Osteoblast (primary cell): ENCODE results near the gene DMD. TPM values are rescaled to one million over a fixed set of nuclear protein-coding genes. Genes with fewer than 3 reads are reported as not detected.

ENCODE experiments used
- DNase-seq: peaks from one replicate; pipeline ENCODE4 v3.0.0; 2011; ENCODE audit warnings: low spot score, mixed read lengths; ENCODE audit not compliant: insufficient read length; ENCODE audit errors: missing footprints
- H2AFZ ChIP-seq: 2 replicates; pipeline ENCODE4 v1.6.0; 2011; ENCODE audit warnings: mild to moderate bottlenecking, low read length
- H3K27ac ChIP-seq: 2 replicates; pipeline ENCODE4 v1.5.1; 2011; ENCODE audit warnings: mild to moderate bottlenecking, low read depth, low read length, moderate library complexity
- H3K27me3 ChIP-seq: 2 replicates; pipeline ENCODE4 v1.6.0; 2012; ENCODE audit warnings: mild to moderate bottlenecking, control low read depth, inconsistent platforms, low read length, moderate library complexity; ENCODE audit not compliant: insufficient read depth
- H3K36me3 ChIP-seq: 2 replicates; pipeline ENCODE4 v1.5.1; 2011; ENCODE audit warnings: mild to moderate bottlenecking, low read length, control low read depth, moderate library complexity; ENCODE audit not compliant: insufficient read depth
- H3K4me1 ChIP-seq: 2 replicates; pipeline ENCODE4 v1.5.1; 2011; ENCODE audit warnings: mild to moderate bottlenecking, low read length, control low read depth, moderate library complexity; ENCODE audit not compliant: insufficient read depth
- H3K4me2 ChIP-seq: 2 replicates; pipeline ENCODE4 v1.6.0; 2011; ENCODE audit warnings: mild to moderate bottlenecking, low read length; ENCODE audit not compliant: insufficient read depth
- H3K4me3 ChIP-seq: fragments of 200-600 bp; sonication (generic); 3 replicates; pipeline ENCODE4 v1.5.1; 2012; ENCODE audit warnings: mild to moderate bottlenecking, low read length, inconsistent platforms; ENCODE audit not compliant: insufficient read depth
- H3K79me2 ChIP-seq: 2 replicates; pipeline ENCODE4 v1.6.0; 2012; ENCODE audit warnings: mild to moderate bottlenecking, low read length, control low read depth, inconsistent platforms; ENCODE audit not compliant: insufficient read depth
- H3K9me3 ChIP-seq: 2 replicates; pipeline ENCODE4 v1.5.1; 2011; ENCODE audit warnings: low read depth, low read length, control low read depth
- H4K20me1 ChIP-seq: 2 replicates; pipeline ENCODE4 v1.6.0; 2012; ENCODE audit warnings: mild to moderate bottlenecking, low read length, control low read depth; ENCODE audit not compliant: insufficient read depth
- CTCF ChIP-seq: IDR thresholded peaks from 2 replicates; pipeline ENCODE4 v1.5.1; 2011; ENCODE audit warnings: mild to moderate bottlenecking, low read depth, low read length, moderate library complexity; ENCODE audit errors: extremely low read depth
- total RNA-seq: library from RNA; depleted of rRNA; stranded (reverse); fragments of >200 nt; gene quantifications from 2 replicates; pipeline ENCODE4 v1.2.3, GENCODE V29; 2012

DMD gene
- total RNA-seq, 1 donor = 12.7 TPM

DNA sequence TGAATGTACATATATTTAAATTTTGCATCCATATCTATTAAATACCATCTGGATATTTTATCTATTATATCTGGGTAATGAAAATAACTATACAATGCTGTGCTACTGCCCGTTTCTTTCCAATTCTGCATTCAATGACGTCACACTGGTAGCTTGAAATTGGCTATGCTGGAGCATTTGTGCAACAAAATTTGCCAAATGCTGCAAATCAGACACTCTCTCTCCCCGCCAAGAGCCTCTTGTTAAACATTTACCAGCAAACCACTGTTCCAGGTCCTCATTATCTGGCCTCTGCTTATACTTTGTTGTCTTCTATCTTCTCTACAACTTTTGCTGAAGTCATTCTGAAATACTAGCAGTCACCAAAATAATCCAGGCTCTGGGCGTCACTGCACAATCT lies 1201.1 kb downstream of the DMD start:
- Histone ChIP-seq H3K27ac (no peak overlapping the region), H3K79me2 (no peaks in the 10 kb centered on the region), H4K20me1 (no peaks in the 10 kb centered on the region), H3K4me1 (no peaks in the 10 kb centered on the region), H3K9me3 (peaks cover 4% of the 10 kb centered on the region), H3K4me2 (no peak overlapping the region), H3K27me3 (no peaks in the 10 kb centered on the region), H3K4me3 (no peak overlapping the region), H3K36me3 (no peaks in the 10 kb centered on the region), H2AFZ (no peak overlapping the region)
- no peak for TF ChIP-seq CTCF
- DNase-seq = no peak

GRCh38 chrX:31993637-31994036 lies 1217.7 kb downstream of the DMD start:
- Histone ChIP-seq H4K20me1 (no peaks in the 10 kb centered on the region), H3K4me1 (no peaks in the 10 kb centered on the region), H3K79me2 (no peaks in the 10 kb centered on the region), H3K9me3 (no peaks in the 10 kb centered on the region), H3K4me2 (no peak overlapping the region), H3K27me3 (no peaks in the 10 kb centered on the region), H3K4me3 (no peak overlapping the region), H3K36me3 (no peaks in the 10 kb centered on the region), H2AFZ (no peak overlapping the region), H3K27ac (no peak overlapping the region)
- no peak for DNase-seq
- TF ChIP-seq CTCF = no peak

DNA sequence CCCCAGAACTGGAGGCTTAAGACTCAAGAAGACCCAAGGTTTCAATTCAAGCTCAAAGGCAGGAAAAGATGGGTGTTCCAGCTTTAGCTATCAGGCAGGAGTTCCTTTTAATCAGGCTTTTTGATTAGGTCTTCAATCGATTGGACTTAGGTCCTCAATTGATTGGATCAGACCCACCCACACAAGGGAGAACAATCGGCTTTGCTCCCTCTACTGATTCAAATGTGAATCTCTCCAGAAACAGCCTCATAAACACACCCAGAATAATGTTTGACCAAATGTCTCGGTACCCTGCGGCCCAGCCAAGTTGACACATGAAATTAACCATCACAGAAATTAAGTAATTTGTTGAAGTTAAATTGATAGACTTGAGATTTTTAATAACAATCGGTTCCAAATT lies 1222.4 kb downstream of the DMD start:
- Histone ChIP-seq H3K9me3 (no peaks in the 10 kb centered on the region), H3K4me2 (no peak overlapping the region), H2AFZ (no peak overlapping the region), H4K20me1 (no peaks in the 10 kb centered on the region), H3K79me2 (no peaks in the 10 kb centered on the region), H3K4me3 (no peak overlapping the region), H3K4me1 (no peaks in the 10 kb centered on the region), H3K36me3 (no peaks in the 10 kb centered on the region), H3K27me3 (no peaks in the 10 kb centered on the region), H3K27ac (no peak overlapping the region)
- DNase-seq = no peak
- no peak for TF ChIP-seq CTCF

- Histone ChIP-seq H3K79me2 (no peaks in the 10 kb centered on the region), H3K4me1 (no peaks in the 10 kb centered on the region), H3K36me3 (no peaks in the 10 kb centered on the region), H3K9me3 (no peaks in the 10 kb centered on the region), H2AFZ (no peak overlapping the region), H4K20me1 (no peaks in the 10 kb centered on the region), H3K27me3 (no peaks in the 10 kb centered on the region), H3K4me3 (no peak overlapping the region), H3K4me2 (no peak overlapping the region), H3K27ac (no peak overlapping the region)
- TF ChIP-seq CTCF = no peak
- no peak for DNase-seq
These were observed 1229.7 kb downstream of the DMD start for GRCh38 chrX:31981546-31982062.
